CD14-positive monocyte (primary cell): ENCODE results near the gene IKBKE. TPM values are rescaled to one million over a fixed set of nuclear protein-coding genes. Genes with fewer than 3 reads are reported as not detected.

Experiments
- DNase-seq, 3 donors: peaks; one replicate each; pipeline ENCODE4 v3.0.0-alpha.2; 2011 to 2022
- H2AFZ ChIP-seq: 2 replicates; pipeline ENCODE4 v1.6.0; 2012; ENCODE audit warnings: mild to moderate bottlenecking, low read depth, low read length, inconsistent platforms; ENCODE audit not compliant: insufficient read depth, poor library complexity, severe bottlenecking
- H3K27ac ChIP-seq, 2 donors: 1 replicate in 1 of 2; 2 replicates in 1 of 2; pipeline ENCODE4 v1.5.1; 2012 to 2013; ENCODE audit warnings: low read length in 2 of 2, control low read depth in 1 of 2, inconsistent platforms in 1 of 2, low read depth in 1 of 2, mild to moderate bottlenecking in 1 of 2
- H3K27me3 ChIP-seq, 2 donors: one replicate each; pipeline versions ENCODE4 v1.6.0 to v1.6.1; 2011 to 2013; ENCODE audit warnings: low read length in 2 of 2; ENCODE audit not compliant: control insufficient read depth in 2 of 2, insufficient read depth in 2 of 2
- H3K36me3 ChIP-seq, 2 donors: replicated peaks in 1 of 2; 1 replicate in 1 of 2; 2 replicates in 1 of 2; pipeline versions ENCODE4 v1.5.1 to v1.6.1; 2012 to 2013; ENCODE audit warnings: low read length in 2 of 2, control low read depth in 1 of 2, inconsistent platforms in 1 of 2, mild to moderate bottlenecking in 1 of 2; ENCODE audit not compliant: insufficient read depth in 2 of 2, control insufficient read depth in 1 of 2
- H3K4me1 ChIP-seq, 2 donors: 1 replicate in 1 of 2; 2 replicates in 1 of 2; pipeline versions ENCODE4 v1.5.1 to v1.6.1; 2012 to 2013; ENCODE audit warnings: low read length in 2 of 2, control low read depth in 1 of 2, inconsistent platforms in 1 of 2, mild to moderate bottlenecking in 1 of 2, moderate library complexity in 1 of 2; ENCODE audit not compliant: insufficient read depth in 2 of 2, control insufficient read depth in 1 of 2
- H3K4me2 ChIP-seq: replicated peaks from 2 replicates; pipeline ENCODE3; 2012; ENCODE audit warnings: low read length, moderate library complexity, mild to moderate bottlenecking; ENCODE audit not compliant: poor library complexity, severe bottlenecking; ENCODE audit errors: extremely low read depth
- H3K4me3 ChIP-seq, 3 experiments: fragments of 200-600 bp in 1 of 3; sonication (generic) in 1 of 3; replicated peaks in 1 of 3; 1 replicate in 2 of 3; 2 replicates in 1 of 3; pipeline ENCODE4 v1.5.1; 2011 to 2013; ENCODE audit warnings: low read length in 3 of 3, mild to moderate bottlenecking in 3 of 3, control low read depth in 2 of 3, low read depth in 2 of 3, inconsistent platforms in 1 of 3, moderate library complexity in 1 of 3
- H3K79me2 ChIP-seq: 2 replicates; pipeline ENCODE4 v1.6.0; 2012; ENCODE audit warnings: mild to moderate bottlenecking, control low read depth, inconsistent platforms, low read length, moderate library complexity; ENCODE audit not compliant: insufficient read depth
- H3K9ac ChIP-seq: 2 replicates; pipeline ENCODE4 v1.6.0; 2017; ENCODE audit warnings: low read length, mild to moderate bottlenecking; ENCODE audit not compliant: insufficient read depth, poor library complexity, severe bottlenecking
- H3K9me3 ChIP-seq, 2 donors: replicated peaks in 1 of 2; 1 replicate in 1 of 2; 2 replicates in 1 of 2; pipeline versions ENCODE4 v1.5.1 to v1.6.1; 2012 to 2013; ENCODE audit warnings: low read length in 2 of 2, control low read depth in 1 of 2; ENCODE audit not compliant: control insufficient read depth in 1 of 2, insufficient read depth in 1 of 2
- H4K20me1 ChIP-seq: 2 replicates; pipeline ENCODE4 v1.6.0; 2012; ENCODE audit warnings: mild to moderate bottlenecking, low read length, control low read depth, moderate library complexity; ENCODE audit not compliant: insufficient read depth
- H3K27ac Mint-ChIP-seq, 7 donors: one replicate each; pipeline ENCODE4 v1.8.0; 2020; ENCODE audit warnings: mild to moderate bottlenecking in 7 of 7, mixed read lengths in 7 of 7, moderate library complexity in 6 of 7, inconsistent platforms in 2 of 7
- H3K27me3 Mint-ChIP-seq, 3 donors: one replicate each; pipeline ENCODE4 v1.8.0; 2021 to 2022; ENCODE audit warnings: low read depth in 3 of 3, mild to moderate bottlenecking in 3 of 3, mixed read lengths in 3 of 3, moderate library complexity in 3 of 3, inconsistent platforms in 1 of 3
- H3K36me3 Mint-ChIP-seq, 2 donors: one replicate each; pipeline ENCODE4 v1.8.0; 2020; ENCODE audit warnings: mixed read lengths in 2 of 2, inconsistent platforms in 1 of 2, mild to moderate bottlenecking in 1 of 2
- H3K4me1 Mint-ChIP-seq: one replicate; pipeline ENCODE4 v1.8.0; 2020; ENCODE audit warnings: mild to moderate bottlenecking, mixed read lengths
- H3K4me3 Mint-ChIP-seq, 2 donors: one replicate each; pipeline ENCODE4 v1.8.0; 2020; ENCODE audit warnings: mild to moderate bottlenecking in 2 of 2, mixed read lengths in 2 of 2, moderate library complexity in 1 of 2
- H3K9me3 Mint-ChIP-seq, 7 donors: one replicate each; pipeline ENCODE4 v1.8.0; 2020 to 2022; ENCODE audit warnings: mixed read lengths in 7 of 7, mild to moderate bottlenecking in 6 of 7, moderate library complexity in 6 of 7, inconsistent platforms in 2 of 7
- CTCF ChIP-seq: fragments of 200-600 bp; IDR thresholded peaks from one replicate; pipeline ENCODE4 v1.8.0; 2022; ENCODE audit warnings: antibody characterized with exemption, mild to moderate bottlenecking
- WGBS: methylation state at CpG from one replicate; pipeline ENCODE4 v1.1.5; 2013; ENCODE audit warnings: missing lambda C conversion rate; ENCODE audit not compliant: insufficient coverage; 5-methylcytosine and 5-hydroxymethylcytosine counted together
- intact Hi-C, 2 donors: fragments of 100-400 bp; cut with micrococcal nuclease; formaldehyde crosslinking; loops; one replicate each; pipeline versions ENCODE4 v1.15.0 to v1.15.1; 2023
- polyA plus RNA-seq, 3 donors: library from polyadenylated mRNA; depleted of rRNA in 1 of 3; unstranded in 2 of 3; stranded (reverse) in 1 of 3; fragments of 300-500 nt in 2 of 3; fragments of >200 nt in 1 of 3; fragmentation: Illumina TruSeq in 2 of 3; gene quantifications; 1 replicate in 2 of 3; 2 replicates in 1 of 3; pipeline ENCODE4 v1.2.3, GENCODE V29; 2012 to 2021

Gene IKBKE
- polyA plus RNA-seq, 3 donors, result 35.6 to 40.7 (median 37.6) TPM

- Histone ChIP-seq H3K9me3 (no peaks in the 10 kb centered on the region), H4K20me1 (no peaks in the 10 kb centered on the region), H3K27ac (no peak overlapping the region), H2AFZ (no peak overlapping the region), H3K4me2 (no peak overlapping the region), H3K27me3 (no peaks in the 10 kb centered on the region), H3K9ac (no peak overlapping the region), H3K4me3 (no peak overlapping the region), H3K79me2 (no peaks in the 10 kb centered on the region), H3K4me1 (no peaks in the 10 kb centered on the region), H3K36me3 (peaks cover 89 to 100% of the 10 kb centered on the region in 2 donors)
- TF ChIP-seq CTCF, result no peak
- Mint-ChIP-seq H3K36me3 (peaks cover 87 to 95% of the 10 kb centered on the region in 2 donors), H3K9me3 (no peaks in the 10 kb centered on the region), H3K27me3 (no peaks in the 10 kb centered on the region), H3K27ac (peak overlapping the region in 1 of 7 donors; percentile 32), H3K4me1 (peaks cover 6% of the 10 kb centered on the region), H3K4me3 (no peak overlapping the region)
- intact Hi-C loops, result no loop called here
- WGBS, result no CpG with 5 or more reads among the region's 1 CpG
- no peak for DNase-seq
These were observed 47.8 kb upstream of the IKBKE start for GRCh38 chr1:206422525-206422924.

- H3K9ac ChIP-seq, result no peak overlapping the region
- H3K4me1 ChIP-seq, result no peaks in the 10 kb centered on the region
- intact Hi-C loops, result no loop called here
- peaks cover 93 to 96% of the 10 kb centered on the region in 2 donors for H3K36me3 ChIP-seq
- no peak for DNase-seq
- Mint-ChIP-seq H3K36me3 (peaks cover 84 to 92% of the 10 kb centered on the region in 2 donors), H3K4me3 (no peak overlapping the region), H3K27me3 (no peaks in the 10 kb centered on the region), H3K9me3 (no peaks in the 10 kb centered on the region), H3K4me1 (no peaks in the 10 kb centered on the region), H3K27ac (no peak overlapping the region)
- H3K27me3 ChIP-seq, result no peaks in the 10 kb centered on the region
- 100% methylated on average over 2 of the region's 6 CpGs for WGBS
- H3K9me3 ChIP-seq, result no peaks in the 10 kb centered on the region
- H3K4me2 ChIP-seq, result no peak overlapping the region
- H3K4me3 ChIP-seq, result no peak overlapping the region
- no peaks in the 10 kb centered on the region for H3K79me2 ChIP-seq
- H2AFZ ChIP-seq, result no peak overlapping the region
- peaks cover 4% of the 10 kb centered on the region for H4K20me1 ChIP-seq
- H3K27ac ChIP-seq, result no peak overlapping the region
- no peak for TF ChIP-seq CTCF
These were observed 43.0 kb upstream of the IKBKE start for GRCh38 chr1:206427291-206427690.
